Globus pallidus (tissue), 1 donor: ENCODE measurements around the gene MLC1.
"Not testable (repeated sequence)": the region's sequence is repeated elsewhere in the genome, so short reads cannot be mapped to it uniquely, and the experiment has no call there.

Experiments used
- DNase-seq: peaks from one replicate; pipeline ENCODE4 v3.0.0-alpha.2; 2015; ENCODE audit warnings: low spot score

The MLC1 gene

GRCh38 chr22:50102946-50103345, 17.7 kb upstream of the MLC1 start:
- DNase-seq = no peak

GRCh38 chr22:50101870-50102565, 16.8 kb upstream of the MLC1 start:
- no peak for DNase-seq

GRCh38 chr22:50098052-50098451, 12.8 kb upstream of the MLC1 start:
- no peak for DNase-seq

GRCh38 chr22:50092342-50092741, 7.1 kb upstream of the MLC1 start:
- no peak for DNase-seq

GRCh38 chr22:50091092-50091768, 6.0 kb upstream of the MLC1 start:
- DNase-seq = no peak

- no peak for DNase-seq
Observed at GRCh38 chr22:50090412-50090714, 5.1 kb upstream of the MLC1 start.

GRCh38 chr22:50089682-50090411, 4.6 kb upstream of the MLC1 start, which contains the start of gene MOV10L1:
Gene MOV10L1 (plus strand): TSS chr22:50090006. CDS start chr22:50090089, 83 bp downstream.
- no peak for DNase-seq

- DNase-seq = no peak
Observed at GRCh38 chr22:50089231-50089630, 4.0 kb upstream of the MLC1 start.

- DNase-seq = no peak
Observed at GRCh38 chr22:50088096-50088495, 2.9 kb upstream of the MLC1 start.

GRCh38 chr22:50087646-50088045, 2.4 kb upstream of the MLC1 start:
- DNase-seq = no peak

GRCh38 chr22:50086975-50087374, 1.7 kb upstream of the MLC1 start:
- not testable (repeated sequence) for DNase-seq

- DNase-seq = no peak
Observed at GRCh38 chr22:50086526-50086925, 1.3 kb upstream of the MLC1 start.

GRCh38 chr22:50084614-50085021, 608 bp downstream of the MLC1 start:
- no peak for DNase-seq

- DNase-seq = no peak
Observed at GRCh38 chr22:50084080-50084477, 1.1 kb downstream of the MLC1 start.

GRCh38 chr22:50083462-50084079, 1.7 kb downstream of the MLC1 start:
- no peak for DNase-seq

- DNase-seq = no peak
Observed at GRCh38 chr22:50082961-50083461, 2.2 kb downstream of the MLC1 start.

GRCh38 chr22:50082197-50082715, 3.0 kb downstream of the MLC1 start:
- no peak for DNase-seq

GRCh38 chr22:50081426-50082196, 3.6 kb downstream of the MLC1 start:
- no peak for DNase-seq

GRCh38 chr22:50080077-50080465, 5.2 kb downstream of the MLC1 start:
- no peak for DNase-seq

- no peak for DNase-seq
Observed at GRCh38 chr22:50078761-50079160, 6.5 kb downstream of the MLC1 start.

- DNase-seq = no peak
Observed at GRCh38 chr22:50078246-50078645, 7.0 kb downstream of the MLC1 start.
